Gastroesophageal sphincter (tissue), 3 donors: ENCODE data around the gene CTU1.

ENCODE experiments used
- EP300 ChIP-seq: sonication (generic); formaldehyde crosslinking; IDR thresholded peaks from one replicate; pipeline ENCODE4 v1.6.1; 2017; ENCODE audit warnings: antibody characterized with exemption, mild to moderate bottlenecking
- POLR2A ChIP-seq, 2 donors: fragments of 450-650 bp; IDR thresholded peaks; one replicate each; pipeline ENCODE4 v1.6.1; 2017; ENCODE audit warnings: antibody characterized with exemption in 2 of 2, mild to moderate bottlenecking in 2 of 2, moderate library complexity in 1 of 2
- TF ChIP-seq, protein P1 (sequence below), 4 experiments: fragments of 200-600 bp in 2 of 4; fragments of 450-650 bp in 2 of 4; sonication (generic) in 1 of 4; IDR thresholded peaks; one replicate each; pipeline ENCODE4 v1.5.1; 2017 to 2019; ENCODE audit warnings: antibody characterized with exemption in 4 of 4, mild to moderate bottlenecking in 2 of 4, moderate library complexity in 2 of 4

DNA sequence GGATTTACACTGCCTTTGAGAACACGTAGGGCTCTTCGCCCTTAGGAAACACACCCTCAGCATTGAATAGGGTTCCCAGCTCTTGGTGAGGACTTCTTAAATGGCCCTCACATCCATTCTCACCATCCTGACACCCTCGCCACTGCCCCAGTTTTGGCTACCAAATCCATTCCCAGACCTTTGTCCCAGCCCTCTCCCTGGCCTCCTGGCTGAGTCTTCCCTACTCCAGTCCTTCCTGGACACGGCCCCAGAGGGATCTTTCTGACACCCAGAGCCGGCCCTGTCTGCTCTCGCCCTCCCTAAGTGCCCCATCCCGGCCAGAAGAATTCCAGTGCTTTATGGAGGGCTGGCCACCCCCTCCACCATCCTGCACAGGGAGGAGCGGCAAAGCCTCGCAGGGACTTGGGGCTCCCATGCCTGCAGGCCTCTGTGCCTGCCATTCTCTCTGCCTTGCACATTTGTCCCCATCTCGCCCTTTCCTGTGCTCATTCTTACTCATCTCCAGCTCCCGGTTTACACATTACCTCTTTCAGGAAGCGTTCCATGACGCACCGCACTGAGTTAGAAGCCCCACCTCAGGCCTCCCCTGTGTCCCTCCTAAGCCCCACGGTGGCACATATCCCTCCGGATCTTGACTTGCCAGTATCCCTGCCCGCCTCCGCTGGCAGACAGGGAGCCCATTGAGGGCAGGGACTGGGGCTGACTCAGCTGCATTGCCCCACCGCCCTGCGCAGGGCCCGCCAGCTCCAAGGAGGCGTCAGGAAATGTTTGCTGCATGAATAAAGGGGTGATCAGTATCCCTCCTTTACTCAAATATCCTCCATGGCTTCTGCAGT lies 14.5 kb downstream of the CTU1 start:
- TF ChIP-seq, protein P1, sequence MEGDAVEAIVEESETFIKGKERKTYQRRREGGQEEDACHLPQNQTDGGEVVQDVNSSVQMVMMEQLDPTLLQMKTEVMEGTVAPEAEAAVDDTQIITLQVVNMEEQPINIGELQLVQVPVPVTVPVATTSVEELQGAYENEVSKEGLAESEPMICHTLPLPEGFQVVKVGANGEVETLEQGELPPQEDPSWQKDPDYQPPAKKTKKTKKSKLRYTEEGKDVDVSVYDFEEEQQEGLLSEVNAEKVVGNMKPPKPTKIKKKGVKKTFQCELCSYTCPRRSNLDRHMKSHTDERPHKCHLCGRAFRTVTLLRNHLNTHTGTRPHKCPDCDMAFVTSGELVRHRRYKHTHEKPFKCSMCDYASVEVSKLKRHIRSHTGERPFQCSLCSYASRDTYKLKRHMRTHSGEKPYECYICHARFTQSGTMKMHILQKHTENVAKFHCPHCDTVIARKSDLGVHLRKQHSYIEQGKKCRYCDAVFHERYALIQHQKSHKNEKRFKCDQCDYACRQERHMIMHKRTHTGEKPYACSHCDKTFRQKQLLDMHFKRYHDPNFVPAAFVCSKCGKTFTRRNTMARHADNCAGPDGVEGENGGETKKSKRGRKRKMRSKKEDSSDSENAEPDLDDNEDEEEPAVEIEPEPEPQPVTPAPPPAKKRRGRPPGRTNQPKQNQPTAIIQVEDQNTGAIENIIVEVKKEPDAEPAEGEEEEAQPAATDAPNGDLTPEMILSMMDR (IDR thresholded peaks at IDR 0.05) = no peak
- TF ChIP-seq POLR2A (IDR thresholded peaks at IDR 0.05) (no peak), EP300 (no peak)
